Ishikawa (cell line): ENCODE results near the gene OR52E5.

Experiments used
- EP300 ChIP-seq: IDR thresholded peaks from 2 replicates; pipeline ENCODE4 v1.6.1; 2012; ENCODE audit warnings: borderline replicate concordance
- FOXM1 ChIP-seq: IDR thresholded peaks from 2 replicates; pipeline ENCODE4 v1.6.1; 2012; ENCODE audit warnings: low read depth, borderline replicate concordance
- NFIC ChIP-seq: IDR thresholded peaks from 2 replicates; pipeline ENCODE4 v1.6.1; 2012
- RAD21 ChIP-seq: IDR thresholded peaks from 2 replicates; pipeline ENCODE4 v1.6.1; 2012; ENCODE audit warnings: low read depth
- TCF12 ChIP-seq: IDR thresholded peaks from 2 replicates; pipeline ENCODE4 v1.6.1; 2012; ENCODE audit warnings: low read depth
- TEAD4 ChIP-seq: IDR thresholded peaks from 2 replicates; pipeline ENCODE4 v1.6.1; 2012
- YY1 ChIP-seq: IDR thresholded peaks from 2 replicates; pipeline ENCODE4 v1.6.1; 2012; ENCODE audit warnings: low read depth
- TF ChIP-seq, protein P1 (sequence below): IDR thresholded peaks from 2 replicates; pipeline ENCODE4 v1.6.1; 2012; ENCODE audit warnings: low read depth, mild to moderate bottlenecking
- TF ChIP-seq, protein P2 (sequence below): IDR thresholded peaks from 2 replicates; pipeline ENCODE4 v1.6.1; 2012

DNA sequence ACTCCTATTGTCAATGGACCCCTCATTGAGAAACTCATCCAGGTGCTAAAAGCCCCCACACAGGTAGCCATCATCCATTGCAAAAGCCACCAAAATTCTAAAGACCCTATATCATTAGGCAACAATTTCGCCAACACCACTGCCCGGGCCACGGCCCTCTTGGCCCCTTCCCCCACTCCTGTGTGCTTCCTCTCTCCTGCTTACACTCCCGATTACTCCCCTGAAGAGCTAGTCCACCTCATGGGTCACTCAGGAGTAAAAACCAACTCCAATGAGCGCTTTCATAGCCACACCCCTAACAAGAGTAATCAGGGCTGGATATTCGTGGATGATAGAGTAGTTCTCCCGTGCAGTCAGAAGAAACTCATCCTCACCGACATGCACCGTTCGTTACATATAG, 40.1 kb downstream of the OR52E5 start:
- TF ChIP-seq YY1 (no peak), NFIC (no peak), TCF12 (no peak), RAD21 (no peak), EP300 (no peak), TEAD4 (no peak), FOXM1 (no peak)
- TF ChIP-seq, protein P1, sequence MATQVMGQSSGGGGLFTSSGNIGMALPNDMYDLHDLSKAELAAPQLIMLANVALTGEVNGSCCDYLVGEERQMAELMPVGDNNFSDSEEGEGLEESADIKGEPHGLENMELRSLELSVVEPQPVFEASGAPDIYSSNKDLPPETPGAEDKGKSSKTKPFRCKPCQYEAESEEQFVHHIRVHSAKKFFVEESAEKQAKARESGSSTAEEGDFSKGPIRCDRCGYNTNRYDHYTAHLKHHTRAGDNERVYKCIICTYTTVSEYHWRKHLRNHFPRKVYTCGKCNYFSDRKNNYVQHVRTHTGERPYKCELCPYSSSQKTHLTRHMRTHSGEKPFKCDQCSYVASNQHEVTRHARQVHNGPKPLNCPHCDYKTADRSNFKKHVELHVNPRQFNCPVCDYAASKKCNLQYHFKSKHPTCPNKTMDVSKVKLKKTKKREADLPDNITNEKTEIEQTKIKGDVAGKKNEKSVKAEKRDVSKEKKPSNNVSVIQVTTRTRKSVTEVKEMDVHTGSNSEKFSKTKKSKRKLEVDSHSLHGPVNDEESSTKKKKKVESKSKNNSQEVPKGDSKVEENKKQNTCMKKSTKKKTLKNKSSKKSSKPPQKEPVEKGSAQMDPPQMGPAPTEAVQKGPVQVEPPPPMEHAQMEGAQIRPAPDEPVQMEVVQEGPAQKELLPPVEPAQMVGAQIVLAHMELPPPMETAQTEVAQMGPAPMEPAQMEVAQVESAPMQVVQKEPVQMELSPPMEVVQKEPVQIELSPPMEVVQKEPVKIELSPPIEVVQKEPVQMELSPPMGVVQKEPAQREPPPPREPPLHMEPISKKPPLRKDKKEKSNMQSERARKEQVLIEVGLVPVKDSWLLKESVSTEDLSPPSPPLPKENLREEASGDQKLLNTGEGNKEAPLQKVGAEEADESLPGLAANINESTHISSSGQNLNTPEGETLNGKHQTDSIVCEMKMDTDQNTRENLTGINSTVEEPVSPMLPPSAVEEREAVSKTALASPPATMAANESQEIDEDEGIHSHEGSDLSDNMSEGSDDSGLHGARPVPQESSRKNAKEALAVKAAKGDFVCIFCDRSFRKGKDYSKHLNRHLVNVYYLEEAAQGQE, result no peak
- TF ChIP-seq, protein P2, sequence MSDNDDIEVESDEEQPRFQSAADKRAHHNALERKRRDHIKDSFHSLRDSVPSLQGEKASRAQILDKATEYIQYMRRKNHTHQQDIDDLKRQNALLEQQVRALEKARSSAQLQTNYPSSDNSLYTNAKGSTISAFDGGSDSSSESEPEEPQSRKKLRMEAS, result no peak
